ENCODE results near the gene EEF1AKMT1. TPM values are rescaled to one million over a fixed set of nuclear protein-coding genes. Genes with fewer than 3 reads are reported as not detected.

EEF1AKMT1 gene, protein sequence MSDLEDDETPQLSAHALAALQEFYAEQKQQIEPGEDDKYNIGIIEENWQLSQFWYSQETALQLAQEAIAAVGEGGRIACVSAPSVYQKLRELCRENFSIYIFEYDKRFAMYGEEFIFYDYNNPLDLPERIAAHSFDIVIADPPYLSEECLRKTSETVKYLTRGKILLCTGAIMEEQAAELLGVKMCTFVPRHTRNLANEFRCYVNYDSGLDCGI
- total RNA-seq, result 11.5 TPM

DNA sequence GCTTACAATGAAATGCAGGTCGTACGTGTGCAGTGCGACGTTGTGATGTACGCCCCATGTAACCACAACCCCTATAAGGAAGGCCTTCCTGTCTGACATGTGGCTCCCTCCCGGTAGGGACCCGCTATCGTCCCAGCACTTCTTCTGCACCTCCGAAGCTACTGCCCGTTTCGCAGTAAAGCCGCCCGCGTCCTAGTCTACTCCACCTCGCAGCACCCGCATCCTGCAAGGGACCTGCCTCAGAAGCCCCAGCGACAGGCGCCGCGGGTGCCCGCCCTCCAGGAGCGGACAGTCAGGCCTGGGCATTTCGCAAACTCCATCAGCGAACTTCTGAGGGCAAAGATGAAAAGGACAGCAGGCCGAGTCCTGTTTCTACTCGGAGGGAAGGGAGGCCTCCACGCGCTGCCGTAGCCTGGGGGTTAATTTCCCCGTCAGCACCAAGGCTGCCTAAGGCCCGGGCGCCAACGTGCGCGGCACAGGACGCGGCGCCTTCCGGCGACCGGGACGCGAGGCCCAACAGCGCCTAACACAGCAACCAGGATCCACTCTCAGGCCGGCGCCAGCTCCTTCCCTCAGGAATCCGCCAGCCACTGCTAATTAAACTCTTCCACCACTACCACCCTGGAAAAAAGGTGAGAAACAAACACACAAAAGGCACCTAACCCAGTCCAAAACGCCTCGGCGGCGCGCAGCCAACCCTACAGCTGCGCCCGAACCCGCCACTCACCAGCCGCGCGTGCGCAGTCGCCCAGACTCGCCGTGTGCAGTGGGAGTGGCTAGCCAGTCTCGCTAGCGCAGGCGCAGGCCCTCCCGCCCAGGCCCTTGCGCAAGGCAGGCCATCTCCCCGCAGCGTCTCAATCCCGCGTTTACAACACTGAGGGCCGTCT is at the start of gene EEF1AKMT1:
Gene EEF1AKMT1 (minus strand): TSS at position 768 of the 887 bp plus-strand sequence. CDS start 16,363 bp downstream, outside the sequence.

GRCh38 chr13:20702915-20703779 is 70.6 kb downstream of the EEF1AKMT1 start, which contains the start of gene IL17D:
Gene IL17D, plus strand, starts transcription at chr13:20703699. Its CDS starts 303 bp downstream, at chr13:20704002.

Other genes with a start within 250 kb of the EEF1AKMT1 start
- 22.4 TPM for gene CRYL1, start 248.1 kb downstream of the EEF1AKMT1 start, total RNA-seq
- 36.0 TPM for gene IFT88, start 206.8 kb downstream of the EEF1AKMT1 start, total RNA-seq
- 19.1 TPM for gene IL17D, start 70.3 kb downstream of the EEF1AKMT1 start, total RNA-seq
- gene XPO4, start 128.8 kb upstream of the EEF1AKMT1 start, total RNA-seq, result 29.3 TPM